GM12892 (cell line): Measurements from ENCODE around the gene ZNF827.

Source experiments
- DNase-seq: peaks from one replicate; pipeline ENCODE4 v3.0.0; 2011; ENCODE audit not compliant: insufficient read length
- FAIRE-seq: peaks from 2 replicates; lab custom pipeline; 2011; peaks lifted over from hg19 to GRCh38; lab: Jason Lieb, UNC
- POLR2A ChIP-seq: IDR thresholded peaks from 2 replicates; pipeline ENCODE4 v1.6.1; 2011; ENCODE audit warnings: low read depth, low read length, control low read depth
- POLR2AphosphoS5 ChIP-seq: IDR thresholded peaks from 2 replicates; pipeline ENCODE4 v1.6.1; 2011; ENCODE audit warnings: low read depth, low read length, control low read depth
- TAF1 ChIP-seq: IDR thresholded peaks from 2 replicates; pipeline ENCODE4 v1.6.1; 2011; ENCODE audit warnings: low read depth, mild to moderate bottlenecking, control low read depth, low read length, borderline replicate concordance

Gene ZNF827

DNA sequence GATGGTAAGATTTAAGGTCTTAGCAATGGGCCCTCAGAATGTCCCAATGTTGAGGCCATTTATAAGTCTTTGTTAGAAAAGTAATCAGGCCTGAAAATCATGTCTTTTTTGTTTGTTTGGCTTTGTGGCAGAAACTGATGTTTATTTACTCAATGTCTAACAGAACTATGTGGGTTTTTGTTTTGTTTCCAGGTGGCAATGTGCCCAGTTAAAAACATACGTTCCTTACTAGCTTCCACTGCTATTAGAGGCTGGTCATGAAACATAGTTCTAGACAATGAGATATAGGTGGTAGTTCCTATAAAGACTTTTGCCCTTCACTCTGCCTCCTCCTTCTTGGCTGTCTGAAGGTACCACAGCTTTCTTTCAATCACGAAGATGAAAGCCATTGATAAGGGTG lies 149.9 kb downstream of the ZNF827 start:
- no peak for DNase-seq
- TF ChIP-seq TAF1: no peak
- TF ChIP-seq POLR2A: no peak
- TF ChIP-seq POLR2AphosphoS5: no peak
- FAIRE-seq: no peak

DNA sequence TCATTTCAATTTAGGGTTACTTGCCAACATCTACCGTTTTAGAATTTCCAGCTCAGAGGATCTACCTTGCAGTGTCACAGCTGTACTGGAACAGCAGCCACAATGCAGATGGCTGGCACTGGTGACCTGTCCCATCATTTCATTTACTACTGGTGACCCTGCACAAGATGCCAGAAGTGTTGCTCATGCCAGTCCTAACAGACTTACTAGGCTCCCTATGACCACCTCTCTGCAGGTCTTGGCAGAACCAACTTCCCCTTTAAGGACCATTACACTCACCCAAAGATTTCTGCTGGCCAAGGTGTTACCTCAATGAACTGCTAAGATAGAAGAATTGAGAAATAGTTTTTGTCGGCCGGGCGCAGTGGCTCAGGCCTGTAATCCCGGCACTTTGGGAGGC lies 151.8 kb downstream of the ZNF827 start:
- no peak for TF ChIP-seq POLR2A
- no peak for TF ChIP-seq TAF1
- no peak for TF ChIP-seq POLR2AphosphoS5
- DNase-seq (no peak), FAIRE-seq (no peak)

DNA sequence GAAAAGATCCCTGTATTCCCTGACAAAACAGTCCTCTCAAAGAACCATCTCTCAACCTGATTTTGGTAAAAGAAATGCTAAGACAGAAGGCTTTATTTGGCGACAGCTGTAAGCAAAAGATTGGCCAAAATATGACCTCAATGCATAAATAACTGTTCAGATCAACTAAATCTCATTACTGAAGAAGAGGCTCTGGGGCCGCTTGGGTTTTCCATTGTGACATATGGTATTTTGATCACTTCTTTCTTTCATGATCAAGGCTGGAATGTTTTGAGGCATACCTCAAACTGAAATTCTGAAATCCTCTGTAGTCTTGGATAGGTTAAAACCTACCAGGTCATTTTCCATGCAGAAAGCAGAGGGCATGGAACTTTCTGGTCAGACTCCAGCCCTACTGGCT lies 152.4 kb downstream of the ZNF827 start:
- TF ChIP-seq POLR2A (no peak), TAF1 (no peak), POLR2AphosphoS5 (no peak)
- DNase-seq (no peak), FAIRE-seq (no peak)

DNA sequence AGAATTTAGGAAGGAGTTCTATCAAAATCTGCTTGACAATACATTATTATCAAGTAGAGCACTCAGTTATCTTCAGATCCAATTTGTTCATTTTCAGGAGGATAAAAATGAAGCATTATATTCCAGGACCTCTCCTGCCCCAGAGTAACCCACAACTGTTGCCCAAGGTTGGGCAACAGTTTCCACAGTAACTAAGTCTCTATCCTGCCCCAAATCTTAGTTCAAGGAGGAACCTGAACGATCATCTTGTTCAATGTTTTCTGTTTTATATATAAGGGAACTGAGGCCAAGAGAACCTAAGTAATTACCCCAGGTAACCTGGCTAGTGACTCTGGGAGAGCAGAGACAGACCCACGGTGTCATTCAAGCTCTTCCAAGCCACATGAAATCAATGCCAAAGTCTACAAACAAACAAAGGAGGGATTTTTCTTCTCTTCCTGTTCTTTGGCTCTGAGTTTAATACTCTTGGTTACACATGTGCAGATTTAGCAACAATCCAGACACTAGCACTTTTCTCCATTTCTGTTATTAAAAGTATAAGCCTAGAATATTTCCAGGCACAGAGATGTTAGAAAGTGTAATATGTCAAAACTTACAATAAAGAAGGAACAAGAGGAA lies 153.1 kb downstream of the ZNF827 start:
- FAIRE-seq: no peak
- TF ChIP-seq TAF1 (no peak), POLR2A (no peak), POLR2AphosphoS5 (no peak)
- no peak for DNase-seq

DNA sequence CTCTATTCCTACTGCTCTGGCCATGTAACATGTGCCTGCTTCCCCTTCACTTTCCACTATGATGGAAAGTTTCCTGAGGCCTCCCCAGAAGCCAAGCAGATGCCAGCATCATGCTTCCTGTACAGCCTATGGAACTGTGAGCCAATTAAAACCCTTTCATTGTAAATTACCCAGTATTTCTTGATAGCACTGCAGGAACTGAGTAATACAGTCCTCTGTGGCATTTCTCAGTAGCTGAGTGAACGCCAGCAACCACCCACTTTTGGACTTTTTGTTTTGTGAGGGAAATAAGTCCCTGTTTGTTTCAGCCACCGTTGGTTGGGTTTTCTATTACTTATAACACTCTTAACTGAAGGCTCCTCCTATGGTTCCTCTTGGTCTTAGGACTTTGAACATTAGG lies 154.6 kb downstream of the ZNF827 start:
- DNase-seq (no peak), FAIRE-seq (no peak)
- TF ChIP-seq POLR2AphosphoS5 (no peak), POLR2A (no peak), TAF1 (no peak)

DNA sequence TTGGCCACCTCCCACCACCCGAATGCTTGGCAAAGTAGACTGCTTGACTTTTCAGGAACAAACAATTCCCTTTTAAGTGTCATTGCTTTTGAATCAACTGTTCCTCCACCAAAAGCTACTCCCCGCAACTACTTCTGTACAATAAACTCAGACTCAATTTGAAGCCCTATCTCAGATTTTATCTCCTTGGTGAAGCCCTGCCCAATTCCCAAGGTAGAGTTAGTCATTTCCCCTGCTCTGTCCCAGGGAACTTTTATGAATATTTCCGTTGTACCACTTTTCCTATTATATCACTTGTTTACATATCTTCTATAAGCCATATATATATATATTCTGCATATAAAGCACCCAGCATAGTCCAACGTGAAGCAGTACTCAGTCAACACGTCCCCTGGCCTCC lies 155.9 kb downstream of the ZNF827 start:
- FAIRE-seq: no peak
- TF ChIP-seq TAF1: no peak
- TF ChIP-seq POLR2A: no peak
- TF ChIP-seq POLR2AphosphoS5: no peak
- no peak for DNase-seq

DNA sequence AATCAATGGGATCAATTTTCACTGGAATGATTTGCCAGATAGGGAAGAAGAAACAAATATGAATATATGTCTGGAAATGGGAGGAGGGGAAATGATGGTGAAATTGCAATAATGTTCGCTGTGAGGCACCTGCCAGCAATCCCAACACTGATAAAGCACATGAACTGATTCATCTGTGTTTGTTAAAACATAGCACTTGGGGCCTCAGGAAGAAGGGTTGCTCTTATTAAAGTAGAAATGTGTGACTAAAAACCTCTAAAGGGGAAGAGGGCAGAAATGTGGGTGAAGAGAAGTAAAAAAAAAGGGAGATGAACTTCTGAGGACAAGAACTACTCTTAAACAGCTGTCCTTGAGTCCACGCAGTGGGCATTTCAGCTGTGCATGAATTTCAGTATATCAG lies 157.3 kb downstream of the ZNF827 start:
- no peak for FAIRE-seq
- TF ChIP-seq POLR2AphosphoS5: no peak

DNA sequence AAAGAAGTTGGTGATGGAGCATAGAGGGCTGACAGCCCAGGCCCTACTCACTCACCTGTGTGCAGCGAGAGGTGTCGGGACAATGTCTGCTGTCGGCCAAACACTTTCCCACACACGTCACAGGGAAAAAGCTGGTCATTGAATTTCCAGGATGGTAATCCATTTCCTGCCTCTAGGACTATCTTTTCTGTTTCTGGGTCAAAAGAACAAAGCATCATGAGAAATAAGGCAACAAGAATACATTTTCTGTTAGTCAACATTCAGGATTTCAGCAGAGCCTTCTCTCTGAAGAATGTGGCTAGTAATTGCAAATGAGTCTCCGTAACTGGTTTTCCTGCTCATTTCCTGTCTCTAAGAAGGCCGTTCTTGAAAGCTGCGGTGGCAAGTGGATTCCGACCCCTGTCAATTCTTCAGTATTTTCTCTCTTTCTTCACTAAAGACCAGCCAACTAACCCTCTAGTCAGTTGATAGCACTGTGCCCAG lies 159.3 kb downstream of the ZNF827 start:
- FAIRE-seq (no peak), DNase-seq (no peak)
- TF ChIP-seq POLR2A (no peak), POLR2AphosphoS5 (no peak), TAF1 (no peak)

More for the DNA sequence above, 157.3 kb downstream of the ZNF827 start:
- no peak for DNase-seq

DNA sequence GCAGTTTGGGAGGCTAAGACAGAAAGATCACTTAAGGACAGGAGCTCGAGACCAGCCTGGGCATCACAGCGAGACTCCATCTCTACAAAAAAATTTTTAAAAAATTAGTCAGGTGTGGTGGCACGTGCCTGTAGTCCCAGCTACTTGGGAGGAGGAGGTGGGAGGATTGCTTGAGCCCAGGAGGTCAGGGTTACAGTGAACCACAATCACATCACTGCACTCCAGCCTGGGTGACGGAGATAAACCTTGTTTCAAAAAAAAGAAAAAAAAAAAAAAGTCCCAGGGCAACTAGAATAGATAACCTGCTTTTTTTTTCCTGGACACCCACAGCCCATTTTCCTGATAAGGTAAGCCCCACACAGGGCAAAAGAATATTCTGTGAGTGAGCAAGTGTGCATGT lies 162.4 kb downstream of the ZNF827 start:
- FAIRE-seq (no peak), DNase-seq (no peak)
- no peak for TF ChIP-seq TAF1
- no peak for TF ChIP-seq POLR2A
- TF ChIP-seq POLR2AphosphoS5: no peak

DNA sequence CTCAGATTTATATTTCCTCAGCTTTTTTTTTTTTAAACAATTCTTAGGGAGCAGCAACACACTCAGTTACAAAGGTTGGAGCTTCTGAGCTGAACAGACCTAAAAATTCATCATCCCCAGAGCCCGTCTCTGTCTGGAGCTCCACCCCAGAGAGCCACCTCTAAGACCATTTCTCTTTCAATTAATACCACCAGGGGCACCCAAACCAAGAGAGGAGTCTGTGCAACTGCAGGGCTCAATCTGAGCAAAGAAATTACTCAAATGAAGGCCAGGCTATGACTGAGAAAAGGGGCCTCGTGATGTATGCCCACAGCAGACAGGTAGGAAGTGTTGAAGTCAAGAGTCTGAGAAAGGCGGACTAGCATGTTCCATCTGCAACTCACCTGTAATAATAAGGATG lies 163.2 kb downstream of the ZNF827 start:
- TF ChIP-seq POLR2A (no peak), POLR2AphosphoS5 (no peak), TAF1 (no peak)
- FAIRE-seq (no peak), DNase-seq (no peak)

DNA sequence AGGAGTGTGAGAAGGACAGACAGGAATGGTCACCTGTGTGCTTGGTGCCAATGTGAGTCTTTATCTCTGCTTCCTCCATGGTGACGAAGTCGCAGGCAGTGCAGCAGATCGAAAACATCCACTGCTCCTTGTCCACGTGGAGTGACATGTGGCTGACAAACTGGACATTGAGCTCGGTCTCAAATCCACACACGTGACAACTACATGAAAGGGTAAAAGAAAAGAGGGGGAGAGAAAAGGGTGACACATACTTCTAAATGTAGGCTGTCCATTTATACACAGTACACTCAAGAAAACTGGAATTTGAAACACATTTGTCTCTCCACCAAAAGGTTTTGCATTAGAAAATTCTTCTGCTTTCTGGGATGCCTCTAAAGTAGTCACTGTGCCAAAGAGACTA lies 164.2 kb downstream of the ZNF827 start:
- no peak for TF ChIP-seq TAF1
- TF ChIP-seq POLR2A: no peak
- no peak for TF ChIP-seq POLR2AphosphoS5
- DNase-seq (no peak), FAIRE-seq (no peak)

DNA sequence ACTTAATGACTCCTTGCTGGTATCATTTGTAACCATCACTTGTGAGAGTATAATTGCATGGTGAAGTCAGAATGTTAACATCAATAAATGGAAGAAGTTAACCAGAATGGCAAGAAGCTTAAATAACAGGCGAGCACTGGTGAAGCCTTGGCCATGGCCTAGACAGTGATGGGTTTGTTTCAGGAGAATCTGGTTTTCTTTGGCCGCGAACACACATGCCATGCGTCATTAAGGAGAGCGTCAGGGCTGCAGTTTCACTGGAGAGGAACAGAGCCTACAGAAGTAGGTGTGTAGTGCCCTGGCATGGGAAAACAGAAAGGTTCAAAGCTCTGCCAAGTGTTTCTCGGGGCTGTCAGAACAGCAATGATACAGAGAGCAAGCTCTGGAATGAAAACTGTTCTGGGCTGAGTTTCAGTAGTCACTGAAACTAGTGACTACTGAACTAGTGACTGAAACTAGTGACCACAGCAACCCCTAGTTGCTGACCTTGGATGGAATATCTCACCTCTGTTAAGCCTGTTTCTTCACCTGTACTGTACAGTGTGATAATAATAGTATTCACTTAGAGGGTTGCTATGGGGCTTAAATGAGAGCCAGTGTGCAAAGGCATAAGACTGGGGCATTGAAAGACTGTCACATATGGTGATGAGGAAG lies 164.9 kb downstream of the ZNF827 start:
- DNase-seq: no peak
- peak; percentile 85 for FAIRE-seq
- TF ChIP-seq POLR2AphosphoS5: no peak
- TF ChIP-seq POLR2A: no peak
- no peak for TF ChIP-seq TAF1
